ENCODE results near the gene SLC25A42. TPM values are rescaled to one million over a fixed set of nuclear protein-coding genes. Genes with fewer than 3 reads are reported as not detected.

Gene SLC25A42
- total and polyA plus RNA-seq, 2 of the 13 experiments (the other 11 are each of a cell fraction or from before 2014, with no cell fraction given), result 12.8 to 18.3 TPM

DNA sequence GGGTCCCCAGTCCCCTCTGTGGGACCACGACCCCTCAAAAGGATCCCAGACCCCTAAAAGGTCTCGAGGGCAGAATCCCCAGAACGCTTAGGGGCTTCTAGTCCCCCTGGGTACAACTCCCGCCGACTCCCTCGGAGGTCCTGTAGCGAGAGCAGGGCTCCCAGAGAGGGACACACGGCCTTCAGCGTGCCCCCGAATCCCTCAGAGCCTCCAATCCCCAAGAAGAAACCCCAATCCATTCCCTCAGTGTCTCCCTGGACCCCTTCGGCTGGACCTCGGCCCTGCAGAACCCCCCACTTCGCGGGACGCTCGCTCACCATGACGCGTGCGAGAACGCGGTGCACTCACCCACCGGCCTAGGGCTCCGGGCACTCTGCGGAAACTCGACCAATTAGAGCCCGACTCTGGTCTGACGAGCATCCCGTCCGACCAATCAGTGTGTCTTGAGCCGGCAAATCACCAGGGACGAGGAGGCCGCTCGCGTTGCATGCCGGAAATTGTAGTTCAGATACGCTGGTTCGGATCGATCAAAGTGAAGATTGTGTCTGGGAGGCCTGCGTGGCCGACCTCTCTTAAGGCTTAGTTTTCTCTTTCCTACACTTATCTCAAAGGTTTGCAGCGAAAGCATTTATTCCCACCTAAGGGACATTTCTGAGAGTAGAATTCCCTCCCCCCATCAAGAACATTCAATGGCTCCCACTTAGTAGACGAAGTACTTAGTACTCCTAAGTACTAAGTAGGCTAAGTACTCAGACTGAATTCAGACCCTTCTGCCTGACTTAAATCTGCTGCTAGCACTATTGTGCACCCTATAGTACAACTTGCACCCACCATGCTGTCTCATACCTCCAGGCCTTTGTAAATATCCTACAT lies 74.6 kb downstream of the SLC25A42 start, which contains the start of gene TMEM161A (continued):
- TF ChIP-seq HOMEZ (CRISPR knock-in tag; IDR thresholded peaks at IDR 0.05; ENCODE audit: low read depth) (no peak), ZNF883 (CRISPR knock-in tag; IDR thresholded peaks at IDR 0.05; ENCODE audit: not compliant biosample characterization) (no peak), IKZF4 (CRISPR knock-in tag; IDR thresholded peaks at IDR 0.05; ENCODE audit: borderline replicate concordance, low read depth, not compliant biosample characterization) (peak; percentile 83), ZNF263 (CRISPR knock-in tag; IDR thresholded peaks at IDR 0.05) (0 out of 2 replicates have a peak, but pooled peaks have one; percentile 44), ZNF878 (CRISPR knock-in tag; IDR thresholded peaks at IDR 0.05) (no peak), AGO1 (IDR thresholded peaks at IDR 0.05; ENCODE audit: low read depth, low read length, poor library complexity, severe bottlenecking) (peak; percentile 35), CBX2 (IDR thresholded peaks at IDR 0.05; ENCODE audit: low read depth, low read length) (no peak), CBX2 (CRISPR knock-in tag; IDR thresholded peaks at IDR 0.05; ENCODE audit: low read depth) (no peak), ZUFSP (CRISPR knock-in tag; IDR thresholded peaks at IDR 0.05; ENCODE audit: borderline replicate concordance) (no peak), TEAD2 (CRISPR knock-in tag; IDR thresholded peaks at IDR 0.05) (no peak), ZNF800 (CRISPR knock-in tag; IDR thresholded peaks at IDR 0.05) (peak; percentile 44; the same call in 1 of the 2 replicates), YEATS2 (CRISPR knock-in tag; IDR thresholded peaks at IDR 0.05; ENCODE audit: borderline replicate concordance) (peak; percentile 34; the same call in 1 of the 2 replicates)
- TF ChIP-seq, protein P1, sequence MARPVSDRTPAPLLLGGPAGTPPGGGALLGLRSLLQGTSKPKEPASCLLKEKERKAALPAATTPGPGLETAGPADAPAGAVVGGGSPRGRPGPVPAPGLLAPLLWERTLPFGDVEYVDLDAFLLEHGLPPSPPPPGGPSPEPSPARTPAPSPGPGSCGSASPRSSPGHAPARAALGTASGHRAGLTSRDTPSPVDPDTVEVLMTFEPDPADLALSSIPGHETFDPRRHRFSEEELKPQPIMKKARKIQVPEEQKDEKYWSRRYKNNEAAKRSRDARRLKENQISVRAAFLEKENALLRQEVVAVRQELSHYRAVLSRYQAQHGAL (CRISPR knock-in tag; IDR thresholded peaks at IDR 0.05; ENCODE audit: not compliant biosample characterization), result no peak
- TF ChIP-seq, protein P2, sequence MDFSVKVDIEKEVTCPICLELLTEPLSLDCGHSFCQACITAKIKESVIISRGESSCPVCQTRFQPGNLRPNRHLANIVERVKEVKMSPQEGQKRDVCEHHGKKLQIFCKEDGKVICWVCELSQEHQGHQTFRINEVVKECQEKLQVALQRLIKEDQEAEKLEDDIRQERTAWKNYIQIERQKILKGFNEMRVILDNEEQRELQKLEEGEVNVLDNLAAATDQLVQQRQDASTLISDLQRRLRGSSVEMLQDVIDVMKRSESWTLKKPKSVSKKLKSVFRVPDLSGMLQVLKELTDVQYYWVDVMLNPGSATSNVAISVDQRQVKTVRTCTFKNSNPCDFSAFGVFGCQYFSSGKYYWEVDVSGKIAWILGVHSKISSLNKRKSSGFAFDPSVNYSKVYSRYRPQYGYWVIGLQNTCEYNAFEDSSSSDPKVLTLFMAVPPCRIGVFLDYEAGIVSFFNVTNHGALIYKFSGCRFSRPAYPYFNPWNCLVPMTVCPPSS (IDR thresholded peaks at IDR 0.05), result no peak
- TF ChIP-seq, protein P3, sequence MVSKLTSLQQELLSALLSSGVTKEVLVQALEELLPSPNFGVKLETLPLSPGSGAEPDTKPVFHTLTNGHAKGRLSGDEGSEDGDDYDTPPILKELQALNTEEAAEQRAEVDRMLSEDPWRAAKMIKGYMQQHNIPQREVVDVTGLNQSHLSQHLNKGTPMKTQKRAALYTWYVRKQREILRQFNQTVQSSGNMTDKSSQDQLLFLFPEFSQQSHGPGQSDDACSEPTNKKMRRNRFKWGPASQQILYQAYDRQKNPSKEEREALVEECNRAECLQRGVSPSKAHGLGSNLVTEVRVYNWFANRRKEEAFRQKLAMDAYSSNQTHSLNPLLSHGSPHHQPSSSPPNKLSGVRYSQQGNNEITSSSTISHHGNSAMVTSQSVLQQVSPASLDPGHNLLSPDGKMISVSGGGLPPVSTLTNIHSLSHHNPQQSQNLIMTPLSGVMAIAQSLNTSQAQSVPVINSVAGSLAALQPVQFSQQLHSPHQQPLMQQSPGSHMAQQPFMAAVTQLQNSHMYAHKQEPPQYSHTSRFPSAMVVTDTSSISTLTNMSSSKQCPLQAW (CRISPR knock-in tag; IDR thresholded peaks at IDR 0.05), result peak; percentile 60; the same call in 1 of the 2 replicates

All from HepG2 (cell line).